NT2/D1 (cell line): Measurements from ENCODE around the gene DLAT.
"Not testable (repeated sequence)": the region's sequence is repeated elsewhere in the genome, so short reads cannot be mapped to it uniquely, and the experiment has no call there.

ENCODE experiments used
- DNase-seq: peaks from one replicate; pipeline ENCODE4 v3.0.0-alpha.2; 2011; ENCODE audit warnings: low read depth, low spot score
- H3K27me3 ChIP-seq: 2 replicates; pipeline ENCODE4 v1.6.0; 2011; ENCODE audit warnings: mild to moderate bottlenecking; ENCODE audit not compliant: insufficient read length, insufficient read depth
- H3K36me3 ChIP-seq: 2 replicates; pipeline ENCODE4 v1.6.1; 2011; ENCODE audit warnings: mild to moderate bottlenecking, low read length, mixed read lengths; ENCODE audit not compliant: insufficient read depth, insufficient read length
- H3K4me1 ChIP-seq: 2 replicates; pipeline ENCODE4 v1.5.1; 2011; ENCODE audit not compliant: insufficient read depth, insufficient read length
- H3K4me3 ChIP-seq: 2 replicates; pipeline ENCODE4 v1.5.1; 2011; ENCODE audit warnings: low read depth; ENCODE audit not compliant: insufficient read length
- H3K9ac ChIP-seq: 2 replicates; pipeline ENCODE4 v1.6.0; 2011; ENCODE audit warnings: low read depth; ENCODE audit not compliant: insufficient read length
- H3K9me3 ChIP-seq: 2 replicates; pipeline ENCODE4 v1.5.1; 2011; ENCODE audit warnings: mild to moderate bottlenecking, low read length; ENCODE audit not compliant: insufficient read depth
- SUZ12 ChIP-seq: IDR thresholded peaks from 2 replicates; pipeline ENCODE4 v1.6.1; 2011; ENCODE audit not compliant: insufficient read length, insufficient read depth; ENCODE audit errors: extremely low read depth
- YY1 ChIP-seq: IDR thresholded peaks from 2 replicates; pipeline ENCODE4 v1.6.1; 2011; ENCODE audit not compliant: insufficient read length, insufficient read depth
- ZNF274 ChIP-seq: IDR thresholded peaks from 2 replicates; pipeline ENCODE4 v1.6.1; 2011; ENCODE audit warnings: mild to moderate bottlenecking, low read depth, low read length

DLAT gene

DNA sequence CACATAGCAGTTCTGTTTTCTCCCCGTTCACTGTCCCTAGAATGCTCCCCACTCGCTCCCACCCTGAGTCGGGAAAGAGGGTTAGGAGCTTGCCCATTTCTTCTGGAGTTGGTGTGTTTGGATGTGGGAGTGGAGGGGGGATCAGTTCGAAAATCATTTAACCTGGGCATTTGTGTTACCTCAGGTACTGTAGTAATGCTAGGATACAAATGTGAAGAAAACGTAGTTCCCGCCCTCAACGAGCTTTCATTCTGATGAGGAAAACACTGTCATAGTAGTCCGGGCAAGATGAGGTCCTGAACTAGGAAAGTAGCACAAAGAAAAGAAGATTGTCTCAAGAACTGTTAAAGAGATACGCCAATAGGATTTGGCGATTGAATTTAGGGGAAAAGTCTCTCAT, 62.0 kb downstream of the DLAT start:
- no peak for TF ChIP-seq YY1
- no peak for TF ChIP-seq SUZ12
- TF ChIP-seq ZNF274, result no peak
- no peaks in the 10 kb centered on the region for H3K9me3 ChIP-seq
- peak overlapping the region; percentile 98 for H3K4me3 ChIP-seq
- H3K36me3 ChIP-seq, result peaks cover 71% of the 10 kb centered on the region
- no peak for DNase-seq
- peaks cover 2% of the 10 kb centered on the region for H3K4me1 ChIP-seq
- peak overlapping the region; percentile 98 for H3K9ac ChIP-seq
- H3K27me3 ChIP-seq, result no peaks in the 10 kb centered on the region

DNA sequence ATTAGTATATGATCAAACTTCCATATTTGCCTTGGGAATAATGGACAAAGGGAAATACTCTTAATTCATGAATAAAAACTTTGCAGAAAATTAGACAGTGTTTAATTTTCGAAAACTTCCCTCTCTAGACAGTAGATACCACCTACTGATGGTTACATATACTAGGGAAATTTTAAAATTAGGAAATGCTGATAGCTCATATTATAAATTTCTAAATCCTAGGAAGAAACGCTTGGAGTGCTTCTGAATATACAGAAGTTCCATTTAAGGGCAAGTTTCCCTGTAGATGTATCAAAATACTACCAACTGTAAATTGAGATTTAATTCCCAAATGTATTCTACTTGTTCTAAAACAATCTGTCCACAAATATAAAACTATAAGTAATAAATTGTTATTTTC, 70.1 kb downstream of the DLAT start:
- H3K4me1 ChIP-seq, H3K9ac ChIP-seq, H3K9me3 ChIP-seq, DNase-seq, H3K4me3 ChIP-seq, H3K27me3 ChIP-seq: not testable (repeated sequence)
- H3K36me3 ChIP-seq, result peaks cover 29% of the 10 kb centered on the region

DNA sequence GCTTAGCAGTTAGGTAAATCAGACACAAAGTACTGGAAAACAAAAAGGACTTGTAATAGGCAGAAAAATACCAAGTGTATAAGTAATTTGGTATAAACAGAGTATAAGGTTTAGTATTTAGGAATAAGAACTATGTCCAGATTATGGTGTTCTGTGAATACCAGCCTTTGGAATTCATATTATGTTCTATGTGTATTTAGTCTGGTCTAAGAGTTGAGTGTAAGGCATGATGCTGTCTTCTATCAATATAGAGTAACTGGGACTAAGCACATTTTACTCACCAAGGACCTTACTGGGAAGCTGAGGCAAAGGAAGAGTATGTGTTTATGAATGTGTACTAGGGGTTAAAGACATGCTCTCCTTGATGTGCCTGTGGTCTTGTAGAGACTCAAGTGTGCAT, 71.0 kb downstream of the DLAT start:
- no peak for TF ChIP-seq SUZ12
- no peak for TF ChIP-seq YY1
- TF ChIP-seq ZNF274, result no peak
- Histone ChIP-seq H3K4me3 (no peak overlapping the region), H3K27me3 (no peaks in the 10 kb centered on the region), H3K36me3 (peaks cover 25% of the 10 kb centered on the region), H3K4me1 (no peaks in the 10 kb centered on the region), H3K9ac (no peak overlapping the region), H3K9me3 (no peaks in the 10 kb centered on the region)
- no peak for DNase-seq

DNA sequence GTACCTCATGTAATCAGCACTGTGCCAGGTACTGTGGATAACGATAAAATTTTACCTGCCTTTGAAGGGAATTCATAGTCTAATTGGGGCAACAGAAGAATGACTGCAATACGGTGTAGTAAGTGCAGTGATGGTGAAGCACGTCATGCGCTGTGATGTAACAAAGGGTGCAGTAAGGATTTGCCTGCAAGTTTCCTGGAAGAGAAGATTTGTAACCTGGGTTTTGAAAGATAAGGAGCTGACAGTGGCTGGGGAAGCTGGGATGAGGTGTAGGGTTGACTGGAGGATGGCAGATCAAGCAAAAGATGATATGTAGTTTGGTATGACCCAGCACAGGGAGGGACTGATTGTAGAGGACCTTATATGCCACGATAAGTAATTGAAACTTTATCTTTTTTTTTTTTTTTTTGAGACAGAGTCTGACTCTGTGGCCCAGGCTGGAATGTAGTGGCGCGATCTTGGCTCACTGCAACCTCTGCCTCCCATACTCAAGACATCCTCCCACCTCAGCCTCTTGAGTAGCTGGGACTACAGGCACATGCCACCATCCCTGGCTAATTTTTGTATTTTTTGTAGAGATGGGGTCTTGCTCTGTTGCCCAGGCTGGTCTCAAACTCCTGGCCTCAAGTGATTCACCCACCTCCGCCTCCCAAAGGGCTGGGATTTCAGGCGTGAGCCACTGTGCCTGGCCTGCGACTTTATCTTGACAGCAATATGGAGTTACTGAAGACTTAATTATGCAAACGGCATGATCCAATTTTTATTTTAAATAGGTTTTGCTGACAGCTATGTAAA, 72.7 kb downstream of the DLAT start:
- no peaks in the 10 kb centered on the region for H3K4me1 ChIP-seq
- TF ChIP-seq ZNF274, result no peak
- no peak for TF ChIP-seq SUZ12
- no peak for TF ChIP-seq YY1
- H3K36me3 ChIP-seq, result peaks cover 11% of the 10 kb centered on the region
- no peak overlapping the region for H3K9ac ChIP-seq
- no peak overlapping the region for H3K4me3 ChIP-seq
- no peak for DNase-seq
- no peaks in the 10 kb centered on the region for H3K9me3 ChIP-seq
- no peaks in the 10 kb centered on the region for H3K27me3 ChIP-seq

DNA sequence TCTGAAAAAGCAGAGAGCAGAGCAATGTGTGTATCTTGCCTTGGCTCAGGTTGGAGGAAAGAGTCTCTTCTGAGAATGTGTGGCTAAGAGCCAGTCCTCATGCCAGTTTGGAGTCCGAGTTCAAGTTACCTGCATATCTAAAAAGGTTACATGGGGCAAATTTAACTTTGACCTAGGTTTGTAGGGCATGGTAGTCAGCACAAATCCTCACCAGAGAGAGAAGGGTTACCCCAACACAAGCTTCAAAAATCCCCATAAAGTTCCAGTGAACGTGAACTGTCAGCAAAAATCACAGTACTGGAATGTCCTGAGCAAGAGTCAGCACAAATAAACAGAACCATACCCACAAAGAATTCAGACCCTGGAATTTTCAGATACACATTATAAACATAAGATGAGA, 75.3 kb downstream of the DLAT start:
- TF ChIP-seq SUZ12 (no peak), YY1 (no peak), ZNF274 (no peak)
- H3K36me3 ChIP-seq, result peaks cover 6% of the 10 kb centered on the region
- H3K4me1 ChIP-seq, result no peaks in the 10 kb centered on the region
- DNase-seq, result no peak
- H3K4me3 ChIP-seq, result no peak overlapping the region
- no peaks in the 10 kb centered on the region for H3K9me3 ChIP-seq
- no peaks in the 10 kb centered on the region for H3K27me3 ChIP-seq
- no peak overlapping the region for H3K9ac ChIP-seq

DNA sequence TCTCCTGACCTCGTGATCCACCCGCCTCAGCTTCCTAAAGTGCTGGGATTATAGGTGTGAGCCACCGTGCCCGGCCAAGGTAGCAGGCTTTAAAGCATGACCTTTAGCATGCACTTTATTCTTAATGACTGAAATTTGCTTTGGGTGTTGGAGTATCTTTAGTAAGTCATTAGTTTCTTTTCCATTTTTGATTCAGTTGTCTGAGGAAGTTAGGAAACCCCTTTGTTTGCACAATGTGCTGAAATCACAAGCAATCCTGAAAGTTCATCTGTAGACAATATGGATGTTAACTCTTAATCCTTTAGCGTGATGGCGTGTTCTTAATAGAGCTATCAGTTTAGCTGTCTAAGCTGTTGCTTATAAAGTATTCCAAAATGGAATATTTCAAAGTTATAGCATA, 78.2 kb downstream of the DLAT start:
- no peak for TF ChIP-seq SUZ12
- TF ChIP-seq YY1, result no peak
- no peak for TF ChIP-seq ZNF274
- Histone ChIP-seq H3K4me3 (no peak overlapping the region), H3K9ac (no peak overlapping the region), H3K4me1 (no peaks in the 10 kb centered on the region), H3K9me3 (no peaks in the 10 kb centered on the region), H3K27me3 (no peaks in the 10 kb centered on the region), H3K36me3 (no peaks in the 10 kb centered on the region)
- no peak for DNase-seq

DNA sequence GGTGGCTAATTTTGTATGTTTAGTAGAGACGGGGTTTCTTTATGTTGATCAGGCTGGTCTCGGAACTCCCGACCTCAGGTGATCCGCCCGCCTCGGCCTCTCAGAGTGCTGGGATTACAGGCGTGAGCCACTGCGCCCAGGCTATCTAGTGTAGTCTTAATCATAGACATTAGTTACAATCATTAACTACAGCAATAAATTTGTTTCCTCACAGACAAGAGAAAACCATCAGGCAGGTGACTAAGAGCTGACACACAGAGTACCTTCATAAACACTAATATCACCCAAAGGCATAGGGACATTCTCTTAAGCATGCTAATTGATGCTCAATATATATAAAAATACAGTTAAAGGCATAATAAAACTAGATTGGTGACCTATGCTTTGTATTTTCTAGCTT, 80.9 kb downstream of the DLAT start:
- Histone ChIP-seq H3K36me3 (no peaks in the 10 kb centered on the region), H3K4me1 (no peaks in the 10 kb centered on the region), H3K4me3 (no peak overlapping the region), H3K9me3 (no peaks in the 10 kb centered on the region), H3K27me3 (no peaks in the 10 kb centered on the region), H3K9ac (no peak overlapping the region)
- TF ChIP-seq YY1 (no peak), ZNF274 (no peak), SUZ12 (no peak)
- no peak for DNase-seq
